ENCODE results near the gene S100A6. TPM values are rescaled to one million over a fixed set of nuclear protein-coding genes. Genes with fewer than 3 reads are reported as not detected.
"Not testable (repeated sequence)": the region's sequence is repeated elsewhere in the genome, so short reads cannot be mapped to it uniquely, and the experiment has no call there.

S100A6 gene
- total RNA-seq, 1 donor from 2014 or later, result 14.8 TPM

GRCh38 chr1:153520818-153521476 lies 14.8 kb downstream of the S100A6 start:
- peaks cover 22% of the 10 kb centered on the region for H3K4me1 Mint-ChIP-seq (ENCODE audit: low read depth)
- no peak for DNase-seq (ENCODE audit: low spot score, unreplicated experiment)
- no peaks in the 10 kb centered on the region for H3K36me3 Mint-ChIP-seq (ENCODE audit: insufficient read depth)
- H3K27me3 Mint-ChIP-seq, result no peaks in the 10 kb centered on the region
- no peaks in the 10 kb centered on the region for H3K9me3 Mint-ChIP-seq (ENCODE audit: low read depth)
- H3K4me3 Mint-ChIP-seq (ENCODE audit: low read depth), result no peak overlapping the region
- no peak for TF ChIP-seq CTCF (IDR thresholded peaks at IDR 0.05; ENCODE audit: unreplicated experiment)
- H3K27ac Mint-ChIP-seq, result peak overlapping the region; percentile 91

GRCh38 chr1:153520137-153520691 lies 15.6 kb downstream of the S100A6 start:
- Mint-ChIP-seq H3K4me3 (ENCODE audit: low read depth) (peak overlapping the region; percentile 32), H3K4me1 (ENCODE audit: low read depth) (peaks cover 15% of the 10 kb centered on the region), H3K27ac (peak overlapping the region; percentile 91)
- H3K9me3 Mint-ChIP-seq (ENCODE audit: low read depth); H3K36me3 Mint-ChIP-seq (ENCODE audit: insufficient read depth); H3K27me3 Mint-ChIP-seq; DNase-seq (ENCODE audit: low spot score, unreplicated experiment): not testable (repeated sequence)

- Mint-ChIP-seq H3K27ac (no peak overlapping the region), H3K27me3 (no peaks in the 10 kb centered on the region), H3K4me1 (ENCODE audit: low read depth) (peaks cover 14% of the 10 kb centered on the region), H3K4me3 (ENCODE audit: low read depth) (no peak overlapping the region), H3K9me3 (ENCODE audit: low read depth) (no peaks in the 10 kb centered on the region), H3K36me3 (ENCODE audit: insufficient read depth) (no peaks in the 10 kb centered on the region)
- no peak for TF ChIP-seq CTCF (IDR thresholded peaks at IDR 0.05; ENCODE audit: unreplicated experiment)
- no peak for DNase-seq (ENCODE audit: low spot score, unreplicated experiment)
Measured at GRCh38 chr1:153519242-153519641, 16.5 kb downstream of the S100A6 start.

GRCh38 chr1:153515504-153516394 lies 20.0 kb downstream of the S100A6 start:
- Mint-ChIP-seq H3K27ac (peak overlapping the region; percentile 84), H3K27me3 (no peaks in the 10 kb centered on the region), H3K4me1 (ENCODE audit: low read depth) (peaks cover 21% of the 10 kb centered on the region), H3K4me3 (ENCODE audit: low read depth) (no peak overlapping the region), H3K36me3 (ENCODE audit: insufficient read depth) (no peaks in the 10 kb centered on the region), H3K9me3 (ENCODE audit: low read depth) (no peaks in the 10 kb centered on the region)
- no peak for TF ChIP-seq CTCF (IDR thresholded peaks at IDR 0.05; ENCODE audit: unreplicated experiment)
- no peak for DNase-seq (ENCODE audit: low spot score, unreplicated experiment)

GRCh38 chr1:153513666-153514065 lies 22.1 kb downstream of the S100A6 start:
- no peaks in the 10 kb centered on the region for H3K9me3 Mint-ChIP-seq (ENCODE audit: low read depth)
- TF ChIP-seq CTCF (IDR thresholded peaks at IDR 0.05; ENCODE audit: unreplicated experiment), result no peak
- no peak overlapping the region for H3K4me3 Mint-ChIP-seq (ENCODE audit: low read depth)
- no peaks in the 10 kb centered on the region for H3K27me3 Mint-ChIP-seq
- H3K36me3 Mint-ChIP-seq (ENCODE audit: insufficient read depth), result no peaks in the 10 kb centered on the region
- H3K4me1 Mint-ChIP-seq (ENCODE audit: low read depth), result peaks cover 12% of the 10 kb centered on the region
- no peak for DNase-seq (ENCODE audit: low spot score, unreplicated experiment)
- H3K27ac Mint-ChIP-seq, result peak overlapping the region; percentile 15
